Measurements from ENCODE around the gene DNAJC15. TPM values are rescaled to one million over a fixed set of nuclear protein-coding genes. Genes with fewer than 3 reads are reported as not detected.

DNAJC15 gene
- total RNA-seq, 1 experiment from 2014 or later, result 12.5 TPM

GRCh38 chr13:43005460-43006236 is 17.7 kb upstream of the DNAJC15 start:
- Histone ChIP-seq H4K20me1 (ENCODE audit: low read length) (no peaks in the 10 kb centered on the region), H3K36me3 (ENCODE audit: low read depth, low read length) (no peaks in the 10 kb centered on the region), H3K27ac (ENCODE audit: low read length) (no peak overlapping the region), H3F3A (ENCODE audit: low read length, unreplicated experiment) (no peaks in the 10 kb centered on the region), H3K9ac (ENCODE audit: low read length) (no peak overlapping the region), H3K79me2 (ENCODE audit: low read length) (no peaks in the 10 kb centered on the region), H3K4me1 (ENCODE audit: insufficient read depth, low read length) (peaks cover 27% of the 10 kb centered on the region), H2AFZ (ENCODE audit: low read length) (no peak overlapping the region), H3K9me2 (replicated peaks; ENCODE audit: low read length) (no peaks in the 10 kb centered on the region), H3K9me3 (ENCODE audit: low read length) (no peaks in the 10 kb centered on the region), H3K4me3 (ENCODE audit: low read length) (no peak overlapping the region), H3K27me3 (ENCODE audit: low read length) (no peaks in the 10 kb centered on the region), H3K4me2 (ENCODE audit: low read length) (peak overlapping the region; percentile 22; the same call in 1 of the 2 replicates)
- BruUV-seq (replicated peaks), result no TSS peak
- ATAC-seq, result peak; percentile 58
- DNase-seq, result peak; percentile 61
- ChIA-PET POLR2A (ENCODE audit: unreplicated experiment) (no interaction called here), CTCF (no interaction called here)
- intact Hi-C loops (cut with micrococcal nuclease), result no loop called here
- no peak for TF ChIP-seq CTCF (conservative IDR thresholded peaks at IDR 0.05; ENCODE audit: low read depth, low read length)
- no peak for TF ChIP-seq EZH2phosphoT487 (IDR thresholded peaks at IDR 0.05; ENCODE audit: borderline replicate concordance, low read length)
- TF ChIP-seq EZH2 (IDR thresholded peaks at IDR 0.05; ENCODE audit: low read length, unreplicated experiment), result no peak

- Histone ChIP-seq H4K20me1 (ENCODE audit: low read length) (no peaks in the 10 kb centered on the region), H3K79me2 (ENCODE audit: low read length) (no peaks in the 10 kb centered on the region), H3K4me3 (ENCODE audit: low read length) (no peak overlapping the region), H2AFZ (ENCODE audit: low read length) (peak overlapping the region; percentile 56), H3K36me3 (ENCODE audit: low read depth, low read length) (no peaks in the 10 kb centered on the region), H3K9me2 (replicated peaks; ENCODE audit: low read length) (no peaks in the 10 kb centered on the region), H3K4me1 (ENCODE audit: insufficient read depth, low read length) (peaks cover 27% of the 10 kb centered on the region), H3K27ac (ENCODE audit: low read length) (peak overlapping the region; percentile 31; the same call in 1 of the 2 replicates), H3K4me2 (ENCODE audit: low read length) (peak overlapping the region; percentile 73), H3K9me3 (ENCODE audit: low read length) (no peaks in the 10 kb centered on the region), H3K9ac (ENCODE audit: low read length) (no peak overlapping the region), H3F3A (ENCODE audit: low read length, unreplicated experiment) (no peaks in the 10 kb centered on the region), H3K27me3 (ENCODE audit: low read length) (no peaks in the 10 kb centered on the region)
- ChIA-PET POLR2A (ENCODE audit: unreplicated experiment) (no interaction called here), CTCF (no interaction called here)
- intact Hi-C loops (cut with micrococcal nuclease), result no loop called here
- TF ChIP-seq CTCF (conservative IDR thresholded peaks at IDR 0.05; ENCODE audit: low read depth, low read length) (no peak), EZH2phosphoT487 (IDR thresholded peaks at IDR 0.05; ENCODE audit: borderline replicate concordance, low read length) (no peak), EZH2 (IDR thresholded peaks at IDR 0.05; ENCODE audit: low read length, unreplicated experiment) (no peak)
- ATAC-seq (peak; percentile 71), DNase-seq (peak; percentile 65)
- no TSS peak for BruUV-seq (replicated peaks)
These were observed 16.3 kb upstream of the DNAJC15 start for GRCh38 chr13:43006893-43007631.

- no peak for ATAC-seq
- POLR2A ChIA-PET (ENCODE audit: unreplicated experiment), result no interaction called here
These were observed 14.8 kb upstream of the DNAJC15 start for GRCh38 chr13:43008596-43008995.

More at GRCh38 chr13:43008596-43008995, 14.8 kb upstream of the DNAJC15 start:
- Histone ChIP-seq H3K36me3 (ENCODE audit: low read depth, low read length) (no peaks in the 10 kb centered on the region), H3K9me2 (replicated peaks; ENCODE audit: low read length) (no peaks in the 10 kb centered on the region), H3K4me2 (ENCODE audit: low read length) (no peak overlapping the region), H3K9ac (ENCODE audit: low read length) (no peak overlapping the region), H3K79me2 (ENCODE audit: low read length) (no peaks in the 10 kb centered on the region), H2AFZ (ENCODE audit: low read length) (no peak overlapping the region), H4K20me1 (ENCODE audit: low read length) (no peaks in the 10 kb centered on the region), H3K27ac (ENCODE audit: low read length) (no peak overlapping the region), H3K9me3 (ENCODE audit: low read length) (no peaks in the 10 kb centered on the region), H3K4me1 (ENCODE audit: insufficient read depth, low read length) (peaks cover 27% of the 10 kb centered on the region), H3K4me3 (ENCODE audit: low read length) (no peak overlapping the region), H3K27me3 (ENCODE audit: low read length) (no peaks in the 10 kb centered on the region), H3F3A (ENCODE audit: low read length, unreplicated experiment) (no peaks in the 10 kb centered on the region)
- intact Hi-C loops (cut with micrococcal nuclease), result no loop called here
- no TSS peak for BruUV-seq (replicated peaks)
- CTCF ChIA-PET, result no interaction called here
- TF ChIP-seq EZH2phosphoT487 (IDR thresholded peaks at IDR 0.05; ENCODE audit: borderline replicate concordance, low read length) (no peak), CTCF (conservative IDR thresholded peaks at IDR 0.05; ENCODE audit: low read depth, low read length) (no peak), EZH2 (IDR thresholded peaks at IDR 0.05; ENCODE audit: low read length, unreplicated experiment) (no peak)
- DNase-seq, result no peak
